ENCODE results near the gene FAM13B. TPM values are rescaled to one million over a fixed set of nuclear protein-coding genes. Genes with fewer than 3 reads are reported as not detected.
A peak's percentile ranks its signal among the peaks of the same experiment; 100 is the strongest.

Gene FAM13B
- total and polyA plus RNA-seq, 11 donors, result 6.8 to 42.0 (median 25.3) TPM

DNA sequence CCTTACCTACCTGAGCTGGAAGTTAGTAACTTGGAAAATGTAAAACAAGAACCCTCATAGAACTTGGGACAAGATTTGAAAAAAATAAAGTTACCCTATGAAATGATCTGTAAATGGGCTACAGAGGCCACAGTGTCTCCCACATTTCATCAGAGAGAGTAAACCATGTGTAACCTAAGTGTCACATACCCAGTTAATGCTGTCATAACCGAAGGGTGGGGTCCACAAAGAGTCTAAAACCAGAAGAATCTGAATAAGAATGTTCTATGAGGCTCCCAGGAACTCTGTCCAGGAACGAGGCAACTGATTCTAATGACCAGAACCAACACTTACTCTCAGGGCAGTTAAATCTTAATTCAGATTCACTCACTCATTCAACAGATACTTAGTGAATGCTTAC lies 1.0 kb upstream of the FAM13B start:
- WGBS, 4 donors, result 56 to 79% (median 67%) methylated on average over 2 of the region's 2 CpGs

DNA sequence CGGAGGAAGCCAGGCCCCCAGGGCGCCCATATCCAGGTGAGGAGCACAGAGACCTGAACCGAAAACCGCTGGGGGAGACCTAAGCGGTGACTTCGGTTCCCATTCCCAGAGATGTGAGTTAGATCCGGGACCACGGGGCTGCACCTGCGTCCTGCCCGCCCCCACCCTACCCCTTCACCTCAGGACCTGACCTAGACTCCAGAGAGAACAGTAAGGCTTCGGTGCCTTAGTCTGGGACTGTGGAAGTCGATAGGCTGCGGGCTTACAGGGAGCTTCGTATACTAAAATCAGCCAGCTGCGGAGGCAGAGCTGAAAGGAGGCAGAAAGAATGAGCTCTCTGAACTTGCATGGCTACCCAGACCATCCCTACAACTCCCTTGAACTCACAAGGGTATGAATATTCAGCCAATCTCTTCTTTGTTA lies 518 bp upstream of the FAM13B start:
- Histone ChIP-seq H3K36me3 (no peaks in the 10 kb centered on the region), H3K27ac (peak overlapping the region; percentile 88 to 100 (median 99)), H3K4me1 (peaks cover 0 to 60% (median 37%) of the 10 kb centered on the region in 12 donors), H3K4me3 (peak overlapping the region; percentile 75 to 100 (median 98)), H3K9me3 (no peaks in the 10 kb centered on the region), H3K27me3 (no peaks in the 10 kb centered on the region)
- TF ChIP-seq, protein P1, sequence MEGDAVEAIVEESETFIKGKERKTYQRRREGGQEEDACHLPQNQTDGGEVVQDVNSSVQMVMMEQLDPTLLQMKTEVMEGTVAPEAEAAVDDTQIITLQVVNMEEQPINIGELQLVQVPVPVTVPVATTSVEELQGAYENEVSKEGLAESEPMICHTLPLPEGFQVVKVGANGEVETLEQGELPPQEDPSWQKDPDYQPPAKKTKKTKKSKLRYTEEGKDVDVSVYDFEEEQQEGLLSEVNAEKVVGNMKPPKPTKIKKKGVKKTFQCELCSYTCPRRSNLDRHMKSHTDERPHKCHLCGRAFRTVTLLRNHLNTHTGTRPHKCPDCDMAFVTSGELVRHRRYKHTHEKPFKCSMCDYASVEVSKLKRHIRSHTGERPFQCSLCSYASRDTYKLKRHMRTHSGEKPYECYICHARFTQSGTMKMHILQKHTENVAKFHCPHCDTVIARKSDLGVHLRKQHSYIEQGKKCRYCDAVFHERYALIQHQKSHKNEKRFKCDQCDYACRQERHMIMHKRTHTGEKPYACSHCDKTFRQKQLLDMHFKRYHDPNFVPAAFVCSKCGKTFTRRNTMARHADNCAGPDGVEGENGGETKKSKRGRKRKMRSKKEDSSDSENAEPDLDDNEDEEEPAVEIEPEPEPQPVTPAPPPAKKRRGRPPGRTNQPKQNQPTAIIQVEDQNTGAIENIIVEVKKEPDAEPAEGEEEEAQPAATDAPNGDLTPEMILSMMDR (IDR thresholded peaks at IDR 0.05), result no peak
- no peak for TF ChIP-seq POLR2A (IDR thresholded peaks at IDR 0.05)
- 1 to 4% (median 4%) methylated on average over 8 to 15 of the region's 15 CpGs for WGBS, 4 donors
- intact Hi-C loops (cut with DNase I), result loop anchor here in 7 of 10 donors (10.0 kb wide), 4 partner anchors 101 to 399 kb away; partner anchors contain the start of genes HNRNPA0 (in 1 of the 7) and NME5 (in 1 of the 7)
- DNase-seq (no peak), ATAC-seq (peak in 3 of 4 donors; percentile 9 to 34 (median 11))

More for the DNA sequence above, 1.0 kb upstream of the FAM13B start:
- intact Hi-C loops (cut with DNase I), result loop anchor here in 7 of 10 donors (10.0 kb wide), 4 partner anchors 101 to 399 kb away; partner anchors contain the start of genes HNRNPA0 (in 1 of the 7) and NME5 (in 1 of the 7)
- ATAC-seq, result no peak
- H3K4me3 ChIP-seq, result peak overlapping the region in 8 of 12 donors; percentile 79 to 100 (median 94)
- H3K4me1 ChIP-seq, result peaks cover 0 to 56% (median 34%) of the 10 kb centered on the region in 12 donors
- H3K9me3 ChIP-seq, result no peaks in the 10 kb centered on the region
- TF ChIP-seq, protein P1 (IDR thresholded peaks at IDR 0.05), result no peak
- TF ChIP-seq POLR2A (IDR thresholded peaks at IDR 0.05), result no peak
- DNase-seq, result no peak
- H3K27ac ChIP-seq, result peak overlapping the region in 10 of 12 donors; percentile 88 to 100 (median 99)
- no peaks in the 10 kb centered on the region for H3K36me3 ChIP-seq
- H3K27me3 ChIP-seq, result no peaks in the 10 kb centered on the region

DNA sequence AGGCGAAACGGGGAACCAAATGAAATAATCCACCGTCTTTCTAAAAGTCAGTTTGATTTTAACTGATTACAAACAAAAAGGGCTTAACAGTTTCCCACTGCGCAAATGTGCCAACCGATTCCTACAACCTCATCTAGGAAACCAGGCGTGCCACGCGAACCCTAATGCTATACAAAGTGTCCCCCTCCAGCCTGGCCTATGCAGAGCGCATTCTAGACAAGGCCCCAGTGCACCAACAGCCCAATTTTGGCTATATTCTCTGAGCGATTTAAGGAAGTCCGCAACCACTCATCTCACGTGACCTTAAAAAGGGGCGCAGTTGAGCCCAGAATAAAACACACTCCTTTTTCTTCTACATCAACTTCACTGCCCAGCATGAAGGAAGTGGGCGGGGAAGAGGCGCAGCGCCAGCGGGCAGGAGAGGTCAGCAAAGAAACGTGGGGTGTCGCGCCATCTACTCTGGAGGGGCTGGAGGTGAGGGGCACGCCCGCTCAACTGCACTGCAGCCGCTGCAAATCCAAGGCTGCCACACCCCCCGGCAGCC lies 779 bp downstream of the FAM13B start:
- H3K4me1 ChIP-seq, result peaks cover 0 to 69% (median 40%) of the 10 kb centered on the region in 12 donors
- peak; percentile 29 to 60 (median 54) for ATAC-seq
- 4 to 6% (median 4%) methylated on average over 22 to 24 of the region's 24 CpGs for WGBS, 4 donors
- H3K36me3 ChIP-seq, result no peaks in the 10 kb centered on the region
- peak overlapping the region; percentile 75 to 100 (median 98) for H3K4me3 ChIP-seq
- no peaks in the 10 kb centered on the region for H3K9me3 ChIP-seq
- H3K27ac ChIP-seq, result peak overlapping the region; percentile 88 to 100 (median 99)
- H3K27me3 ChIP-seq, result no peaks in the 10 kb centered on the region
- intact Hi-C loops (cut with DNase I), result loop anchor here in 7 of 10 donors (10.0 kb wide), 4 partner anchors 103 to 397 kb away; partner anchors contain the start of genes HNRNPA0 (in 1 of the 7) and NME5 (in 1 of the 7)
- TF ChIP-seq POLR2A (IDR thresholded peaks at IDR 0.05), result no peak
- peak; percentile 67 to 79 (median 74) for DNase-seq

DNA sequence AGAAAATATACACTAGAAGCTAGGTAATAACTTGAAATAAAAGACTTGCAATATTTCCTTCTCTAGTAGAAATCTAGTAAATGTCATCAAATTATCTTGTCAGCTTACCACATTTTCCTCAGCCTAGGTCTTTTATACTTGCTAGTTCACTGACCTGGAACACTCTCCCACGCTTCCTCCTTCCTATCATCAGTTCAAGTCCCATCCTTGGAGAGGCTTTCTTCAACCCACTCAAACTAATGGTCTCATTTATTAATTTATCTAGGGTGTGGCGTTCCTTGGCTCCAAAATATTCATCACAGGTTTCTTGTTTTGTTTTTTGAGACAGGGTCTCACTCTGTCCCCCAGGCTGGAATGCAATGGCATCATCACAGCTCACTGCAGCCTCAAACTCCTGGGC lies 2.9 kb downstream of the FAM13B start:
- Histone ChIP-seq H3K27me3 (no peaks in the 10 kb centered on the region), H3K27ac (no peak overlapping the region), H3K36me3 (no peaks in the 10 kb centered on the region), H3K4me3 (no peak overlapping the region), H3K9me3 (no peaks in the 10 kb centered on the region), H3K4me1 (peaks cover 0 to 69% (median 36%) of the 10 kb centered on the region in 12 donors)
- DNase-seq (no peak), ATAC-seq (no peak)
- TF ChIP-seq, protein P1 (IDR thresholded peaks at IDR 0.05), result no peak
- TF ChIP-seq POLR2A (IDR thresholded peaks at IDR 0.05), result no peak
- intact Hi-C loops (cut with DNase I), result loop anchor here in 7 of 10 donors (10.0 kb wide), 4 partner anchors 105 to 395 kb away; partner anchors contain the start of genes HNRNPA0 (in 1 of the 7) and NME5 (in 1 of the 7)
- WGBS, 4 donors, result 70 to 76% (median 75%) methylated on average over 2 of the region's 2 CpGs
